GM13977 (cell line): ENCODE measurements around the gene UCP1.
"Not testable (repeated sequence)": the region's sequence is repeated elsewhere in the genome, so short reads cannot be mapped to it uniquely, and the experiment has no call there.

ENCODE experiments used
- DNase-seq: peaks from one replicate; pipeline ENCODE4 v3.0.0; 2012; ENCODE audit warnings: low spot score
- CTCF ChIP-seq: IDR thresholded peaks from 2 replicates; pipeline ENCODE4 v1.5.1; 2012; ENCODE audit warnings: mild to moderate bottlenecking, control low read depth; ENCODE audit not compliant: insufficient read depth; ENCODE audit errors: extremely low read depth, missing control alignments
- in situ Hi-C: fragments of 300-500 bp; cut with MboI; formaldehyde crosslinking; loops from one replicate; pipeline ENCODE4 v1.12.0; 2022; ENCODE audit warnings: low sequenced_read_pairs, low pct_unique_long_range_greater_than_20kb, mixed read lengths, inconsistent platforms; ENCODE audit not compliant: unreplicated experiment

The UCP1 gene

GRCh38 chr4:140523370-140523856 is 45.3 kb downstream of the UCP1 start:
- DNase-seq, result no peak
- in situ Hi-C loops, result no loop called here
- no peak for TF ChIP-seq CTCF

- TF ChIP-seq CTCF, result no peak
- in situ Hi-C loops, result no loop called here
- no peak for DNase-seq
Measured at GRCh38 chr4:140515423-140515822, 53.3 kb downstream of the UCP1 start.

- DNase-seq, in situ Hi-C loops: not testable (repeated sequence)
Measured at GRCh38 chr4:140513765-140514164, 55.0 kb downstream of the UCP1 start.
